Activated T-cell treated with anti-CD3 and anti-CD28 coated beads, Interleukin-2, amount 50 U/mL, for 1 hour (primary cell): ENCODE results near the gene RNF169.
A peak's percentile ranks its signal among the peaks of the same experiment; 100 is the strongest.

Experiments used
- DNase-seq: peaks from one replicate; pipeline ENCODE4 v3.0.0-alpha.2; 2020

The RNF169 gene, protein sequence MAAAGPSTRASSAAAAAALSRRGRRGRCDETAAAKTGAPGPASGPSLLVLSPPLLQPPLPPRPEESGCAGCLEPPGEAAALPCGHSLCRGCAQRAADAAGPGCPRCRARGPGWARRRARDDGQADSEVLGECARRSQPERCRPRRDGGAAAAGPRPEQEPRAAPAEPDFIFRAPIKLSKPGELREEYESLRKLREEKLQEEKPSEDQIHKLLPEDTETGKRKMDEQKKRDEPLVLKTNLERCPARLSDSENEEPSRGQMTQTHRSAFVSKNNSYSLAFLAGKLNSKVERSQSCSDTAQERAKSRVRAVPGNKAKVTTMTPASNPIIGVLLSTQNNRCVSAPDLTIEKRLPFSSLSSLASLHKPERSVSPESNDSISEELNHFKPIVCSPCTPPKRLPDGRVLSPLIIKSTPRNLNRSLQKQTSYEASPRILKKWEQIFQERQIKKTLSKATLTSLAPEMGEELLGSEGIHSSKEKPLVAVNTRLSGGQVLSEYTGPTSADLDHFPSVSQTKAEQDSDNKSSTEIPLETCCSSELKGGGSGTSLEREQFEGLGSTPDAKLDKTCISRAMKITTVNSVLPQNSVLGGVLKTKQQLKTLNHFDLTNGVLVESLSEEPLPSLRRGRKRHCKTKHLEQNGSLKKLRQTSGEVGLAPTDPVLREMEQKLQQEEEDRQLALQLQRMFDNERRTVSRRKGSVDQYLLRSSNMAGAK

DNA sequence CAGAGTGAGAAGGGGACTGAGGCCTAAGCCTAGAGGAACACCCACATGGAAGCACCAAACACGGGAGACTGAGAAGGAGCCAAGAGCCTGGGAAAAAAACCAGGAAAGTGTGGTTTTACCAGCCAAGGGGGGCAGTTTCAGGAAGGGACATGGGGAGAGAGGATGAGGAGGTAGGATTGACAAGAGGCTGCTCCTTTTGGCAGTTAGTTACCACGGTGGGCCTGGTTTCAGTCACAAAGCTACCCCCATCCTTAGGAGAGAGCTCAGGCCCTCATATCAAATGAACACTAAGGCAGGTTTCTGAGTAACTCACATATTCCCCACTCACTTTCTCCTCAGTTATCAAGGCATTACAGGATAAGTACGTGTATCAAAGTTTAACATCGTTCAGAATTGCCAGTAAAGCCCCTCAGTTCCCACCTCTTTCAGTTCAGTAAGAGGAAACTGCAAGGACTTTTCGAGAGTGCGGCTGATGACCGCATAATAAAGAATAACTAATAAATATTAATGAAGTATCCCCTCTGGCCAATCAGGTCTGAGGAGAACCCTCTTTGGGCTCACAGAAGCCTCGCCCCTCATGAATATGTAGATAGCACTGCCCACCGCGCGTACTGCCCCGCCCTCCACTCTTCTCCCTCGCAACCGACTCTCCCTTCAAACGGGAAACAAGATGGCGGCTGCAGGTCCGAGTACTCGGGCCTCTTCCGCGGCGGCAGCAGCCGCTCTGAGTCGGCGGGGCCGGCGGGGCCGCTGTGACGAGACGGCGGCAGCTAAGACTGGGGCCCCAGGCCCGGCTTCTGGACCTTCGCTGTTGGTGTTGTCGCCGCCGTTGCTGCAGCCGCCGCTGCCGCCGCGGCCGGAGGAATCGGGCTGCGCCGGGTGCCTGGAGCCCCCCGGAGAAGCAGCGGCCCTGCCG is at the start of gene RNF169:
Gene RNF169 (plus strand): TSS at position 639 of the 916 bp plus-strand sequence. CDS start 32 bp downstream, at position 671.
- peak; percentile 84 for DNase-seq

- no peak for DNase-seq
Measured at GRCh38 chr11:74699615-74700396, 48.8 kb upstream of the RNF169 start.

DNA sequence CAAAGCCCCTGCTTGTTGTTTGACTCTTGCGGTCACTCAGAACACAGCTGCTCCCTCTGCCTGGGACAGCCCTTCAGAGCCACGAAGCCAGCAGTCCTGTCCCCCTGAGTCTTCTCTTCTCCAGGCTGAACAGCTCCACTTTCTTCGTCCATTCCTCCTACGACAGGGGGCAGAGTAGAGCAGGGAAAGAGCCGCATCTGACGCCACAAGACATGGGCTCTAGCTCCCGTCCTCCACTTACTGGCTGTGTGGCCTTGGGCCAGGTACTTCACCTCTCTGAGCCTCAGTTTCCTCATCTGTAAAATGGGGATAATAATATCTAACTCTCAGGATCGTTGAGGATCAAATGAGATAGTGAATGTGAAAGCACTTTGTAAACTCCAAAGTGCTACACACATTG is 47.3 kb upstream of the RNF169 start:
- no peak for DNase-seq

- peak; percentile 60 for DNase-seq
Measured at GRCh38 chr11:74702383-74703007, 46.2 kb upstream of the RNF169 start.

GRCh38 chr11:74703211-74703610 is 45.4 kb upstream of the RNF169 start:
- DNase-seq, result no peak

DNA sequence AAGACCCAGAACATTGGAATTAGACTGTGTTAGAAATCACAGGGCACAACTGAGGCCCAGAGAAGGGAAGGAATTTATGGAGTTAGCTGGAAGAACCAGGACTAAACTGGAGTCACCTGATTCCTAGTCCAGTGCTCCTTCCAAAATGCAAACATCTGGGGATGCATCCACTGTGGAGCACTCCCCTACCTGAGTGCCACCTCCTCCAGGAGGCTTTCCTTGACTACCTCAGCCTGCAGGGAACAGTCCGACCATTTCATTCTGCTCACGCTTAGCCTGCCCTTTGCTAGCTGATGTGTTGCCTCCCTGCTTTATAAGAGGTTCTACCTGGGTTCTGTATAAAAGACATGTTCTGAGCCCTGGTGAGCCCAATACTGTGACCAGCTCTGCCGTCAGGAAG is 41.5 kb upstream of the RNF169 start:
- DNase-seq, result no peak

DNA sequence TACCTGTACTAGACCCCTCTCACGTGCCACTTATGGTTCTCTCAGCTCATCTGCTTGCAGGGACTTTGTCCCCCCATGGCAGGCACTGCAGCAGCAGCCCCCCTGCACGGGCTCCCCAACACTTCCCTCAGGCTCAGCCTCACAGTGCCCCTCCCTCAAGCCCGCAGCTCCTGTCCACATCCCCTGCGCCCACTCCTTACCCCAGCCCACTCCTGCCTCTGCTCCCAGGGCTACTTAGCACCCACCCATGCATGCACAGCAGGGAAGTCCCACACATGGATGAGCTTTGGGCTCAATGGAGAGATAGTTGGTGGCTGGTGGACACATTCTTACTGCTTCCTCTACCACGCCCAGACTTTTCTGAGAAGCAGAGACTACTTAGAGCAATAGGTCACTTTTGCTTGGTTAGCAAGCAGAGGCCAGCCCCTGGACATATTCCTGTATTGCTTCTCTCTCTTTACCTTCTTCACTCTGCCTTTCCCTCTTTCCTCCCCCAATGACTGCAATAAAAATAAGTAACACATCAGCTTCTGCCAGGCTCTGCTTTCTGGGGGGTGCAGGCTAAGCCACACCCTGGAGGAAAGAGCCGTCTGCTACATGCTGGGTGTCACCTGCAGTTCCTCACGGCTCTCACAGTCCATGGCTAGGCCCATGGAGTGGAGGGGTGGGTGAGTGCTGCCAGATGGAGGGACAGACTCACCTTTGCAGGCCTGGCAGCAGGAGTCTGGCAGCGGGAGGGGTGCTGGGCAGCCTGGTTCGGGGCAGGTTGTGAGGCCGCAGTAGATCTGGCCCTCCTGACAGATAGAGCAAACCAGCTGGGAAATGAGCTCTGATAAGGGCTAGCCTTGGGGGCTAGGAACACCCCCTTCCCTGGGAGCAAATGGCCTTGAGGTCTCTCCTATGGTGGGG is 40.8 kb upstream of the RNF169 start:
- DNase-seq, result no peak

DNA sequence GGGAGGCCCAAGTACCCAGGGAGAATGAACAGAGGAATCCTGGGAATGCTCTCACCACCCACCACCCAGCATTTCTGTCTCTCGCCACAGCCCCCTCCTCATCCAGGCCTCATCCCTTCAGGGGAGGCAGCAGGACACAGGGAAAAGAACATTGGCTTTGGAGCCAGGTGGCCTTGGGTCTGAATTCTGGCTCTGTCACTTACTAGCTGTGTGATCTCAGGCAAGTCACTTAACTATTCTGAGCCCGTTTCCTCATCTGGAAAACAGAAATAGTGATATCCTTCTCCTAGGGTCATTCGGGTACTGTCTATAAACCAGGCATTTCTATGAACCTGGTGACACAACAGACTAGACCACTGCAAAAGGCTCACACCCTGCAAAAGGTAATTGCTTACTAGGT is 39.5 kb upstream of the RNF169 start:
- no peak for DNase-seq

GRCh38 chr11:74710281-74710938 is 38.2 kb upstream of the RNF169 start:
- no peak for DNase-seq

- no peak for DNase-seq
Measured at GRCh38 chr11:74713686-74714085, 35.0 kb upstream of the RNF169 start.

- no peak for DNase-seq
Measured at GRCh38 chr11:74714904-74715303, 33.7 kb upstream of the RNF169 start.

GRCh38 chr11:74717221-74717969 is 31.3 kb upstream of the RNF169 start:
- no peak for DNase-seq

GRCh38 chr11:74719011-74719410 is 29.6 kb upstream of the RNF169 start:
- no peak for DNase-seq

GRCh38 chr11:74720596-74721478 is 27.8 kb upstream of the RNF169 start:
- DNase-seq, result no peak

DNA sequence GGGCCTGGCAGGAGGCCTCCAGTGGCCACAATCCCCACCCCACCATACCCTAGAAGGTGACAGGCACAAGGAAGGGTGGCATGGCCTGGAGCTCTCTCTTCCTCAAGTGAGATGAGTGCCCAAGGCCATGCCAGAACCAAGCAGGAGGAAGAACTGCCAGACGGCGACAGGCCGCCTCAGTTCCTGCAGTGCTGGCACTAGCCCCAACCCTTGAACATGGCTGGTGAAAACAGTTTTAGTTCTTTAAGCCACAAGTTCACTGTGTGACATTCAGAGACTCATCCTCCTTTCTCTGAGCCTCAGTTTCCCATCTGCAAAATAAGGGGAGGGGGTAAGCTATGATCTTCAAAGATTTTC is 27.2 kb upstream of the RNF169 start:
- no peak for DNase-seq

DNA sequence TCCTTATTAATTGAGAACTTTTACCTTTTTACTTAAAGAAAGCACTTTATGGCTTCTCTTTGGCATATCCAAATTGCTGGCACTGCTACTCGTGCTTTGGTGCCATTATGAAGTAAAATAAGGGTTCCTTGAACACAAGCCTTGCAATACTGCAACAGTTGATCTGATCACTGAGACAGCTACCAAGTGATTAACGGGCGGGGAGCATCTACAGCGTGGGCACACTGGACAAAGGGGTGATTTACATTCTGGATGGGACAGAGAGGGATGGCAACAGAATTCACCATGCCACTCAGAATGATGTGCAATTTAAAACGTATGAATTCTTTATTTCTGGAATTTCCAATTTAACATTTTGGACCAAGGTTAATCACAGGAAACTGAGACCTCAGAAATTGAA is 25.1 kb upstream of the RNF169 start:
- DNase-seq, result no peak

- no peak for DNase-seq
Measured at GRCh38 chr11:74725701-74726100, 22.9 kb upstream of the RNF169 start.

GRCh38 chr11:74726547-74727182 is 22.0 kb upstream of the RNF169 start:
- peak; percentile 59 for DNase-seq
